ENCODE data around the gene DUSP9.

Gene DUSP9

GRCh38 chrX:153600032-153600373, 47.0 kb upstream of the DUSP9 start:
- no peak for TF ChIP-seq CSDC2 (CRISPR knock-in tag; IDR thresholded peaks at IDR 0.05)
- no peak for TF ChIP-seq POU6F1 (CRISPR knock-in tag; IDR thresholded peaks at IDR 0.05; ENCODE audit: borderline replicate concordance, low read depth)
- ATAC-seq = peak; percentile 13; the same call in 1 of the 3 replicates

- TF ChIP-seq GLIS3 (CRISPR knock-in tag; IDR thresholded peaks at IDR 0.05) = no peak
- no peak for TF ChIP-seq RARB (CRISPR knock-in tag; IDR thresholded peaks at IDR 0.05)
- no peak for ATAC-seq
Measured at GRCh38 chrX:153600921-153601320, 46.1 kb upstream of the DUSP9 start.

- no peak for ATAC-seq
- no peak for TF ChIP-seq PATZ1 (CRISPR knock-in tag; IDR thresholded peaks at IDR 0.05; ENCODE audit: borderline replicate concordance)
- no peak for TF ChIP-seq ARNTL (CRISPR knock-in tag; IDR thresholded peaks at IDR 0.05; ENCODE audit: borderline replicate concordance, low read depth)
- TF ChIP-seq TCF4 (CRISPR knock-in tag; IDR thresholded peaks at IDR 0.05; ENCODE audit: borderline replicate concordance) = no peak
- no peak for TF ChIP-seq SNAI2 (CRISPR knock-in tag; IDR thresholded peaks at IDR 0.05)
- no peak for TF ChIP-seq CREB5 (CRISPR knock-in tag; IDR thresholded peaks at IDR 0.05; ENCODE audit: low read depth)
- no peak for TF ChIP-seq ZNF565 (CRISPR knock-in tag; conservative IDR thresholded peaks at IDR 0.05; ENCODE audit: low read depth)
- TF ChIP-seq ZNF70 (CRISPR knock-in tag; IDR thresholded peaks at IDR 0.05) = no peak
- TF ChIP-seq ZC3H10 (CRISPR knock-in tag; IDR thresholded peaks at IDR 0.05) = no peak
- no peak for TF ChIP-seq TOX (CRISPR knock-in tag; IDR thresholded peaks at IDR 0.05; ENCODE audit: borderline replicate concordance)
- no peak for TF ChIP-seq POU6F1 (CRISPR knock-in tag; IDR thresholded peaks at IDR 0.05; ENCODE audit: borderline replicate concordance, low read depth)
- no peak for TF ChIP-seq CSDC2 (CRISPR knock-in tag; IDR thresholded peaks at IDR 0.05)
- TF ChIP-seq GLIS3 (CRISPR knock-in tag; IDR thresholded peaks at IDR 0.05) = no peak
- no peak for TF ChIP-seq ISL1 (CRISPR knock-in tag; IDR thresholded peaks at IDR 0.05)
- no peak for TF ChIP-seq ZFP3 (CRISPR knock-in tag; IDR thresholded peaks at IDR 0.05)
Measured at GRCh38 chrX:153601511-153602110, 45.4 kb upstream of the DUSP9 start.

GRCh38 chrX:153602601-153603000, 44.4 kb upstream of the DUSP9 start:
- ATAC-seq = no peak
- TF ChIP-seq TSHZ2 (CRISPR knock-in tag; IDR thresholded peaks at IDR 0.05) (no peak), GLIS3 (CRISPR knock-in tag; IDR thresholded peaks at IDR 0.05) (no peak), PPARA (CRISPR knock-in tag; IDR thresholded peaks at IDR 0.05; ENCODE audit: borderline replicate concordance) (no peak), ISL1 (CRISPR knock-in tag; IDR thresholded peaks at IDR 0.05) (no peak), RARB (CRISPR knock-in tag; IDR thresholded peaks at IDR 0.05) (no peak), TCF4 (CRISPR knock-in tag; IDR thresholded peaks at IDR 0.05; ENCODE audit: borderline replicate concordance) (no peak), OSR1 (CRISPR knock-in tag; IDR thresholded peaks at IDR 0.05) (no peak), CREB5 (CRISPR knock-in tag; IDR thresholded peaks at IDR 0.05; ENCODE audit: low read depth) (no peak), ESRRG (CRISPR knock-in tag; IDR thresholded peaks at IDR 0.05) (no peak), ZFP3 (CRISPR knock-in tag; IDR thresholded peaks at IDR 0.05) (no peak), ZNF8 (CRISPR knock-in tag; IDR thresholded peaks at IDR 0.05) (no peak), ZNF565 (CRISPR knock-in tag; conservative IDR thresholded peaks at IDR 0.05; ENCODE audit: low read depth) (no peak), POU6F1 (CRISPR knock-in tag; IDR thresholded peaks at IDR 0.05; ENCODE audit: borderline replicate concordance, low read depth) (no peak), ZFP30 (CRISPR knock-in tag; IDR thresholded peaks at IDR 0.05) (no peak), TOX (CRISPR knock-in tag; IDR thresholded peaks at IDR 0.05; ENCODE audit: borderline replicate concordance) (no peak), SNAI2 (CRISPR knock-in tag; IDR thresholded peaks at IDR 0.05) (no peak)

Data from SK-N-SH treated with all-trans-retinoic acid at 6 μM for 48 hours (cell line).